GM06990 (cell line): ENCODE results near the gene CFAP141.
"Not testable (repeated sequence)": the region's sequence is repeated elsewhere in the genome, so short reads cannot be mapped to it uniquely, and the experiment has no call there.

Source experiments
- DNase-seq: peaks from one replicate; pipeline ENCODE4 v3.0.0-alpha.2; 2011; ENCODE audit not compliant: insufficient read length; ENCODE audit errors: extremely low read depth
- H3K27me3 ChIP-seq: replicated peaks from 2 replicates; pipeline ENCODE4 v1.6.0; 2011; ENCODE audit warnings: low read length; ENCODE audit not compliant: control insufficient read depth, insufficient read depth
- H3K36me3 ChIP-seq: 2 replicates; pipeline ENCODE4 v1.5.1; 2011; ENCODE audit warnings: low read length; ENCODE audit not compliant: control insufficient read depth, insufficient read depth
- H3K4me3 ChIP-seq: replicated peaks from 2 replicates; pipeline ENCODE4 v1.5.1; 2011; ENCODE audit warnings: low read depth, mild to moderate bottlenecking, control low read depth, low read length
- CTCF ChIP-seq: IDR thresholded peaks from 2 replicates; pipeline ENCODE4 v1.5.1; 2011; ENCODE audit warnings: low read length, control low read depth, mild to moderate bottlenecking, inconsistent platforms; ENCODE audit not compliant: insufficient read depth, poor library complexity, severe bottlenecking

The CFAP141 gene

DNA sequence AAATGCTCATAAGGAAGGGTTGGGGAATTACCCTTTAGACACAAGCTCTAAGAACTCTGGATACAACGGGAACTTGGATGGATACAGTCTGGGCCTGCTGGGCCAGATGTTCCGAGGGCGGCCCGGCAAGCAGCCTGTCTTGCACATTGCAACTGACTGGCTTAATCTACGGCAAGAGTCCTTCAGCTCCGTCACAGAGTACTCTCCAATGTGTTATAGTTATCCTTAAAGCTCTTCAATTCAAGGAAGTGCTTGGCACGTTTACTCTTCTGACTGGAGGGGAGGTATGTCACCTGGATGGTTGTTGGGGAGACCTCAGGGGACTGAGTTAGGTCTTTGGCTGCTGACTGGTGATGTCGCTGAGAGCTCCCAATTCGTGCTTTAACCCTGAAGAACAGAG lies 1.1 kb upstream of the CFAP141 start:
- no peak for DNase-seq
- TF ChIP-seq CTCF: no peak
- H3K4me3 ChIP-seq: no peak overlapping the region

DNA sequence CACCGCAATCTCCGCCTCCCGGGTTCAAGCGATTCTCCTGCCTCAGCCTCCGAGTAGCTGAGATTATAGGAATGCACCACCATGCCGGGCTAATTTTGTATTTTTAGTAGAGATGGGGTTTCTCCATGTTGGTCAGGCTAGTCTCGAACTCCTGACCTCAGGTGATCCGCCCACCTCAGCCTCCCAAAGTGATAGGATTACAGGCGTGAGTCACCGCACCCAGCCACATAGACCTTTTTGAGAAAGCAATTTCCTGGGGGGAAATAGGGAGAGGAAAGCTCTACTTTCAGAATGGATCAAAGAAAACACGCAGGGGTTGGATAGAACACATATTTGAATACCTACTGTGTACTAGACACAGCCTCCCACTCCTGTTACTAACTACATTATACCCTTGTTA lies 355 bp downstream of the CFAP141 start:
- H3K27me3 ChIP-seq, H3K4me3 ChIP-seq, DNase-seq: not testable (repeated sequence)
- peaks cover 12% of the 10 kb centered on the region for H3K36me3 ChIP-seq

More for the DNA sequence above, 1.1 kb upstream of the CFAP141 start:
- Histone ChIP-seq H3K27me3 (no peaks in the 10 kb centered on the region), H3K36me3 (peaks cover 17% of the 10 kb centered on the region)

GRCh38 chr1:154199563-154199879 lies 6.6 kb downstream of the CFAP141 start:
- TF ChIP-seq CTCF: no peak

DNA sequence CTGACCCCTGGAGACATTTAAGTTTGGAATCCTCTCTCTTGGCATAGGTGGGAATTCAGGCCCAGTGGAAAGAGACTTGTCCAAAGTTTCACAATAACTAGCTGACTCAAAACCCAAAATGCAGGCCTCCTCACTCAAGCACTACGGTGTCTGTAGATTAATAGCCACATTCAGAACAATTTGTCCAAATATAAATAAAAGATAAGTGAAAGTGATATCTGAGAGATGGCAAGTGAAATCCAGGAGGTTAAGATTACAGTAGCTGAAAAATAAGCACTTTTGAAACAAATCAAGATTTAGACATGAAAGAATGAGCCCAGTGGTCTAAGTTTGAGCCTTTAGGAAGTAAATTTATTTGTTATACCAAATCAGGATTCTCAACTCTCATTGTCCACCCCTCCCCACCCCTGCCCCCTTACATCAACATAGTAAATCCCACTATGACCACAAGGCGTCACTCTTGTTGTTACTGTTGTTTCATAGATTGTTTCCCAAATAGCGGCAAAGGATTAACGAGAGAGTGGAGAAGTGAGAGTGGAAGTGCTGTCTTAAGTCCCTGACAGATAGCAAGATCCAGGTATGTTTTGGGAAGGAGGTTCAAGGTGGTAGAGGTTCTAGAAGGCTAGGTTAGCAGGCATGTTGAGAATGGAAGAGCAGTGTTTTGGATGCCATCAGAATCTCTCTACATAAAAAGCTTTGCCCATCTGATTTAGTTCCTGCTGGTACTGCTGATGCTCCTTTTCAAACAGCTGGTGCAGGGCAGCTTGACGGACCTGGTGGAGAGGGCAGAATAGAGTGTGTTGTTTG lies 7.2 kb downstream of the CFAP141 start:
- TF ChIP-seq CTCF: peak; percentile 71
- Histone ChIP-seq H3K4me3 (no peak overlapping the region), H3K27me3 (no peaks in the 10 kb centered on the region; the same call in 1 of the 2 replicates), H3K36me3 (no peaks in the 10 kb centered on the region)
- DNase-seq: peak; percentile 18

More at GRCh38 chr1:154199563-154199879, 6.6 kb downstream of the CFAP141 start:
- Histone ChIP-seq H3K4me3 (no peak overlapping the region), H3K36me3 (no peaks in the 10 kb centered on the region), H3K27me3 (no peaks in the 10 kb centered on the region)
- DNase-seq: no peak

DNA sequence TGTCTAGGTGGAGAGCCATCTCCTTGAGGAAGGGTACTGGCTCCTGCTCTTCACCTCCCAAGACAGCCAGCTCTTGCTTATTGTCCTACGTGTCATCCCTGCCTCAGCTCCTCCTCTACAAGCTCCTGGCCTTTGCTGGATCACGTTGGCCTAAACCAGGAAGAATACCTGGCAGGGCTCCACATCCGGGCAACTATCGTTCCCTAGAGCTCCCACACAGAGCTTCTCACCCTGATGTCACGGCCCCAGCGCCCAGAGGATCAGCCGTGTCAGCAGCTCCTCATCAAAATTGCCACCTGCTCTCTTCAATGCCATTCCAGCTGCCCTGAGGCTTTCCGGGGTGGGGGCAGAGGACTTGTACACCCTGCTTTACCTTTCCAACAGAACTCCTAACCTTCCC lies 12.3 kb downstream of the CFAP141 start:
- Histone ChIP-seq H3K4me3 (no peak overlapping the region), H3K36me3 (no peaks in the 10 kb centered on the region), H3K27me3 (peaks cover 2% of the 10 kb centered on the region)
- TF ChIP-seq CTCF: no peak
- no peak for DNase-seq

- no peak for TF ChIP-seq CTCF
- H3K4me3 ChIP-seq: no peak overlapping the region
Observed at GRCh38 chr1:154192476-154192875, 13.7 kb downstream of the CFAP141 start.

More at GRCh38 chr1:154192476-154192875, 13.7 kb downstream of the CFAP141 start:
- Histone ChIP-seq H3K36me3 (no peaks in the 10 kb centered on the region), H3K27me3 (peaks cover 2% of the 10 kb centered on the region)
- no peak for DNase-seq
